Measurements from ENCODE around the gene RNF223. TPM values are rescaled to one million over a fixed set of nuclear protein-coding genes. Genes with fewer than 3 reads are reported as not detected.

The RNF223 gene
- total and polyA plus RNA-seq, 2 of the 13 experiments (the other 11 are each of a cell fraction or from before 2014, with no cell fraction given) = 0.03 TPM; not detected in 1

- Histone ChIP-seq H3K27ac (ENCODE audit: extremely low read length, insufficient read depth, low read length) (no peak overlapping the region), H3K36me3 (replicated peaks in 1 of 2; ENCODE audit: control insufficient read depth in 1 of 2, insufficient read depth in 2 of 2, low read length in 2 of 2) (peaks cover 5 to 7% of the 10 kb centered on the region in 2 experiments; a peak in 3 of 5 replicates), H3K9ac (ENCODE audit: insufficient read depth, low read depth, low read length) (no peak overlapping the region), H3K79me2 (ENCODE audit: insufficient read depth, low read length) (peaks cover 6% of the 10 kb centered on the region), H4K20me1 (ENCODE audit: insufficient read depth, low read length) (no peaks in the 10 kb centered on the region), H3K4me2 (ENCODE audit: low read depth, low read length) (no peak overlapping the region), H3K9me3 (ENCODE audit: low read length) (peaks cover 10% of the 10 kb centered on the region), H2AFZ (ENCODE audit: low read length) (no peak overlapping the region), H3K27me3 (ENCODE audit: control insufficient read depth in 1 of 2, insufficient read depth in 2 of 2, low read length in 2 of 2) (no peaks in the 10 kb centered on the region), H3K4me1 (ENCODE audit: insufficient read depth, low read length) (peaks cover 7% of the 10 kb centered on the region; the same call in 1 of the 2 replicates), H3K4me3 (replicated peaks in 1 of 3; ENCODE audit: insufficient read depth in 1 of 3, low read depth in 2 of 3, low read length in 3 of 3) (no peak overlapping the region)
- CTCF ChIA-PET (ENCODE audit: low intra/inter-chr PET ratio, low total read pairs) = no interaction called here
- intact Hi-C loops (cut with micrococcal nuclease; ENCODE audit: unreplicated experiment) = no loop called here
- in situ Hi-C loops (cut with HindIII; ENCODE audit: extremely low pct_ligation_motif_present, low pct_unique_long_range_greater_than_20kb) = no loop called here
- no peak for FAIRE-seq
- BruUV-seq (replicated peaks) = no TSS peak
- DNase-seq (ENCODE audit: low spot score) = no peak
- no peak for ATAC-seq
- 95% methylated on average over 28 of the region's 28 CpGs for WGBS (ENCODE audit: low lambda C conversion rate)
- TF ChIP-seq ZNF672 (CRISPR knock-in tag; IDR thresholded peaks at IDR 0.05) (no peak), ZNF784 (CRISPR knock-in tag; IDR thresholded peaks at IDR 0.05; ENCODE audit: borderline replicate concordance) (no peak), ZNF33B (CRISPR knock-in tag; IDR thresholded peaks at IDR 0.05) (no peak), SMAD9 (CRISPR knock-in tag; IDR thresholded peaks at IDR 0.05) (no peak), PHF21A (CRISPR knock-in tag; IDR thresholded peaks at IDR 0.05) (no peak), ZNF704 (CRISPR knock-in tag; IDR thresholded peaks at IDR 0.05; ENCODE audit: borderline replicate concordance) (no peak), BATF2 (CRISPR knock-in tag; IDR thresholded peaks at IDR 0.05) (no peak), HHEX (CRISPR knock-in tag; IDR thresholded peaks at IDR 0.05) (no peak), YY1 (IDR thresholded peaks at IDR 0.05; ENCODE audit: insufficient read depth, insufficient replicate concordance, low read depth, low read length) (no peak), SP5 (CRISPR knock-in tag; IDR thresholded peaks at IDR 0.05; ENCODE audit: borderline replicate concordance, low read depth) (no peak), DNMT3B (CRISPR knock-in tag; conservative IDR thresholded peaks at IDR 0.05) (no peak), ZNF432 (CRISPR knock-in tag; IDR thresholded peaks at IDR 0.05; ENCODE audit: borderline replicate concordance) (no peak), ZNF235 (CRISPR knock-in tag; IDR thresholded peaks at IDR 0.05; ENCODE audit: borderline replicate concordance) (no peak), ZNF3 (CRISPR knock-in tag; IDR thresholded peaks at IDR 0.05) (no peak), SIX4 (CRISPR knock-in tag; IDR thresholded peaks at IDR 0.05) (no peak), TGIF2 (CRISPR knock-in tag; IDR thresholded peaks at IDR 0.05) (no peak), HES4 (CRISPR knock-in tag; IDR thresholded peaks at IDR 0.05; ENCODE audit: borderline replicate concordance) (no peak)
- POLR2A ChIA-PET = no interaction called here
These were observed 37.6 kb upstream of the RNF223 start for GRCh38 chr1:1111516-1112236.

Measured in HepG2 (cell line).